ENCODE data around the gene SLFN13.
"Not testable (repeated sequence)": the region's sequence is repeated elsewhere in the genome, so short reads cannot be mapped to it uniquely, and the experiment has no call there.

Gene SLFN13

GRCh38 chr17:35433075-35433894, 15.3 kb downstream of the SLFN13 start:
- DNase-seq (ENCODE audit: low read depth in 1 of 2, low spot score in 1 of 2): peak; percentile 35 to 41

- no peak for DNase-seq (ENCODE audit: low read depth in 1 of 2, low spot score in 1 of 2)
Observed at GRCh38 chr17:35432176-35433074, 16.1 kb downstream of the SLFN13 start, which contains the start of gene SLFN12. Gene SLFN12, minus strand, starts transcription at chr17:35432500. Its CDS starts 9,472 bp downstream, at chr17:35423028.

GRCh38 chr17:35429702-35430101, 18.9 kb downstream of the SLFN13 start:
- DNase-seq (ENCODE audit: low read depth in 1 of 2, low spot score in 1 of 2): no peak

GRCh38 chr17:35428229-35428628, 20.3 kb downstream of the SLFN13 start:
- no peak for DNase-seq (ENCODE audit: low read depth in 1 of 2, low spot score in 1 of 2)

GRCh38 chr17:35423761-35424160, 24.8 kb downstream of the SLFN13 start:
- DNase-seq (ENCODE audit: low read depth in 1 of 2, low spot score in 1 of 2): no peak

GRCh38 chr17:35421069-35421468, 27.5 kb downstream of the SLFN13 start:
- not testable (repeated sequence) for DNase-seq (ENCODE audit: low read depth in 1 of 2, low spot score in 1 of 2)

- no peak for DNase-seq (ENCODE audit: low read depth in 1 of 2, low spot score in 1 of 2)
Observed at GRCh38 chr17:35416659-35417058, 31.9 kb downstream of the SLFN13 start.

- DNase-seq (ENCODE audit: low read depth in 1 of 2, low spot score in 1 of 2): not testable (repeated sequence)
Observed at GRCh38 chr17:35414707-35415106, 33.9 kb downstream of the SLFN13 start.

GRCh38 chr17:35414247-35414646, 34.3 kb downstream of the SLFN13 start:
- DNase-seq (ENCODE audit: low read depth in 1 of 2, low spot score in 1 of 2): no peak

GRCh38 chr17:35407531-35407930, 41.0 kb downstream of the SLFN13 start:
- DNase-seq (ENCODE audit: low read depth in 1 of 2, low spot score in 1 of 2): no peak

- DNase-seq (ENCODE audit: low read depth in 1 of 2, low spot score in 1 of 2): no peak
Observed at GRCh38 chr17:35406568-35406967, 42.0 kb downstream of the SLFN13 start.

- DNase-seq (ENCODE audit: low read depth in 1 of 2, low spot score in 1 of 2): no peak
Observed at GRCh38 chr17:35404360-35404759, 44.2 kb downstream of the SLFN13 start.

- DNase-seq (ENCODE audit: low read depth in 1 of 2, low spot score in 1 of 2): not testable (repeated sequence)
Observed at GRCh38 chr17:35393783-35394182, 54.8 kb downstream of the SLFN13 start.

GRCh38 chr17:35390663-35391062, 57.9 kb downstream of the SLFN13 start:
- DNase-seq (ENCODE audit: low read depth in 1 of 2, low spot score in 1 of 2): no peak

- DNase-seq (ENCODE audit: low read depth in 1 of 2, low spot score in 1 of 2): no peak
Observed at GRCh38 chr17:35390156-35390555, 58.4 kb downstream of the SLFN13 start.

GRCh38 chr17:35387496-35387895, 61.1 kb downstream of the SLFN13 start:
- no peak for DNase-seq (ENCODE audit: low read depth in 1 of 2, low spot score in 1 of 2)

All from activated T-helper 1 cell treated with anti-CD3 and anti-CD28 coated beads, Interleukin-2, amount 50 U/mL, for 16 hours (primary cell).